Activated naive CD8-positive, alpha-beta T cell treated with anti-CD3 and anti-CD28 coated beads, Interleukin-2, amount 10 ng/mL, durations not matched to agents 7 days and 5 days (primary cell): Measurements from ENCODE around the gene HSD17B12. TPM values are rescaled to one million over a fixed set of nuclear protein-coding genes. Genes with fewer than 3 reads are reported as not detected.

Experiments
- ATAC-seq: fragments of 150-1000 bp; cut with Tn5 transposase; one replicate; pipeline ENCODE4 v1.10.0; 2021; ENCODE audit warnings: low read depth, moderate library complexity
- POLR2A ChIA-PET: fragments of 350-600 bp; sonication (Branson Sonifier 250); formaldehyde crosslinking; loops from one replicate; lab custom pipeline; 2021; ENCODE audit warnings: antibody characterized with exemption; lab: Charles Lee
- DNase-seq: peaks from one replicate; pipeline ENCODE4 v3.0.0; 2021
- H3K27ac Mint-ChIP-seq: one replicate; pipeline ENCODE4 v1.8.0; 2022; ENCODE audit warnings: mild to moderate bottlenecking, mixed read lengths
- H3K27me3 Mint-ChIP-seq: one replicate; pipeline ENCODE4 v1.8.0; 2022; ENCODE audit warnings: mild to moderate bottlenecking, moderate library complexity, mixed read lengths
- H3K36me3 Mint-ChIP-seq: one replicate; pipeline ENCODE4 v1.8.0; 2021; ENCODE audit warnings: mild to moderate bottlenecking, mixed read lengths
- H3K4me1 Mint-ChIP-seq: one replicate; pipeline ENCODE4 v1.8.0; 2021; ENCODE audit warnings: mixed read lengths
- H3K4me3 Mint-ChIP-seq: one replicate; pipeline ENCODE4 v1.8.0; 2022; ENCODE audit warnings: mild to moderate bottlenecking, moderate library complexity, mixed read lengths
- H3K9me3 Mint-ChIP-seq: one replicate; pipeline ENCODE4 v1.8.0; 2021; ENCODE audit warnings: mixed read lengths
- total RNA-seq, 2 experiments: library from RNA; stranded (reverse); gene quantifications; one replicate each; pipeline ENCODE4 v1.2.3, GENCODE V29; 2021

The HSD17B12 gene
- total RNA-seq, 2 experiments from 2014 or later: 32.6 to 37.0 TPM

GRCh38 chr11:43772733-43773132, 92.2 kb downstream of the HSD17B12 start:
- POLR2A ChIA-PET: no interaction called here
- Mint-ChIP-seq H3K9me3 (peaks cover 1% of the 10 kb centered on the region), H3K27ac (no peak overlapping the region), H3K36me3 (peaks cover 16% of the 10 kb centered on the region), H3K4me1 (no peaks in the 10 kb centered on the region), H3K4me3 (no peak overlapping the region), H3K27me3 (no peaks in the 10 kb centered on the region)
- DNase-seq: no peak
- ATAC-seq: no peak

GRCh38 chr11:43774786-43775185, 94.2 kb downstream of the HSD17B12 start:
- H3K27me3 Mint-ChIP-seq: no peaks in the 10 kb centered on the region
- peaks cover 1% of the 10 kb centered on the region for H3K9me3 Mint-ChIP-seq
- H3K4me3 Mint-ChIP-seq: no peak overlapping the region
- DNase-seq (no peak), ATAC-seq (no peak)
- H3K27ac Mint-ChIP-seq: no peak overlapping the region
- H3K4me1 Mint-ChIP-seq: no peaks in the 10 kb centered on the region
- POLR2A ChIA-PET: no interaction called here
- H3K36me3 Mint-ChIP-seq: peaks cover 13% of the 10 kb centered on the region

GRCh38 chr11:43779306-43779705, 98.8 kb downstream of the HSD17B12 start:
- peaks cover 11% of the 10 kb centered on the region for H3K9me3 Mint-ChIP-seq
- POLR2A ChIA-PET: no interaction called here
- ATAC-seq: no peak
- no peaks in the 10 kb centered on the region for H3K27me3 Mint-ChIP-seq
- no peak for DNase-seq
- H3K4me1 Mint-ChIP-seq: no peaks in the 10 kb centered on the region
- no peak overlapping the region for H3K27ac Mint-ChIP-seq
- peaks cover 19% of the 10 kb centered on the region for H3K36me3 Mint-ChIP-seq
- no peak overlapping the region for H3K4me3 Mint-ChIP-seq

GRCh38 chr11:43784301-43784700, 103.8 kb downstream of the HSD17B12 start:
- peaks cover 18% of the 10 kb centered on the region for H3K9me3 Mint-ChIP-seq
- POLR2A ChIA-PET: no interaction called here
- no peak overlapping the region for H3K27ac Mint-ChIP-seq
- H3K27me3 Mint-ChIP-seq: no peaks in the 10 kb centered on the region
- peaks cover 2% of the 10 kb centered on the region for H3K4me1 Mint-ChIP-seq
- ATAC-seq (no peak), DNase-seq (no peak)
- peaks cover 22% of the 10 kb centered on the region for H3K36me3 Mint-ChIP-seq
- no peak overlapping the region for H3K4me3 Mint-ChIP-seq

DNA sequence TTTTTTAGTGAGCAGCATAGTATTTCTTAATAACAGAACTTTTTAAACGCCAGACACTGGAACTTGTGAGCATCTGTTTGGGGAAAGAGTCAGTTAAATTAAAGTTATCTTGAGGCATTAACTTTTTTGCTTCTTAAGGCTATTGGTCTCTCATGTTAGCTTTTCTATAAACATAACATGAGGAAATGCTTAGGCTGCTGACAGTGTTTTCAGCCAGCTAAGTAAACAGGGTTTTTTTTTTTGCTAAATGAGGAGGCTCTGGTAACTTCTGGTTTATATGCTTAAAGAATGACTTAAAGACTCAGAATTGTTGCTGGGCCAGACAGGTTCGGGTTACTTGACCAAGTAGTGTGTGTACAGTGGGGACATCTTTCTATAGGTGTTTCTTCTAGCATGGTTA, 104.3 kb downstream of the HSD17B12 start:
- DNase-seq: no peak
- H3K9me3 Mint-ChIP-seq: peaks cover 19% of the 10 kb centered on the region
- POLR2A ChIA-PET: no interaction called here
- H3K36me3 Mint-ChIP-seq: peaks cover 23% of the 10 kb centered on the region
- no peak overlapping the region for H3K4me3 Mint-ChIP-seq
- no peaks in the 10 kb centered on the region for H3K27me3 Mint-ChIP-seq
- no peak overlapping the region for H3K27ac Mint-ChIP-seq
- no peak for ATAC-seq
- peaks cover 2% of the 10 kb centered on the region for H3K4me1 Mint-ChIP-seq

DNA sequence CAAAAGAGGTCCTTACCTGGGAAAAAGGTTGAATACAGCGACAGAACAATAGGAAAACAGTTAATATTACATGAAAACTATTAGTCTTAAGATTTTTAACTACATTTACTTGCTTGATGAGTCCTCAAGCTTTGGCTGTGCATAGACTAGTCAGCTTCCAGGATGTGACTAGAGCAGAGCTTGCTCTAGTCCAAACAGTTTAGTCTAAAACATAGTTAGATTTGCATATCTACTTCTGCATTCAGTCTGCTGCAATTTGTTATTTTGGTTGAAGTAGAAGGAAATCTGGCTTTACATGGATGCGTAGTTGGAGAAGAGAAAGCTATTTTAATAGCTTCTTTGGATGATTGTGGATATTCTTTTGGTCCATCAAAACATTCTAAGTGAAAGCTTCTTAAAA, 104.8 kb downstream of the HSD17B12 start:
- DNase-seq (no peak), ATAC-seq (no peak)
- Mint-ChIP-seq H3K4me3 (no peak overlapping the region), H3K4me1 (peaks cover 2% of the 10 kb centered on the region), H3K9me3 (peaks cover 20% of the 10 kb centered on the region), H3K27me3 (no peaks in the 10 kb centered on the region), H3K36me3 (peaks cover 24% of the 10 kb centered on the region), H3K27ac (no peak overlapping the region)
- POLR2A ChIA-PET: no interaction called here

GRCh38 chr11:43786016-43786415, 105.5 kb downstream of the HSD17B12 start:
- Mint-ChIP-seq H3K36me3 (peaks cover 26% of the 10 kb centered on the region), H3K27ac (no peak overlapping the region), H3K27me3 (no peaks in the 10 kb centered on the region), H3K4me3 (no peak overlapping the region), H3K4me1 (peaks cover 2% of the 10 kb centered on the region), H3K9me3 (peaks cover 21% of the 10 kb centered on the region)
- POLR2A ChIA-PET: no interaction called here
- no peak for ATAC-seq
- DNase-seq: no peak

DNA sequence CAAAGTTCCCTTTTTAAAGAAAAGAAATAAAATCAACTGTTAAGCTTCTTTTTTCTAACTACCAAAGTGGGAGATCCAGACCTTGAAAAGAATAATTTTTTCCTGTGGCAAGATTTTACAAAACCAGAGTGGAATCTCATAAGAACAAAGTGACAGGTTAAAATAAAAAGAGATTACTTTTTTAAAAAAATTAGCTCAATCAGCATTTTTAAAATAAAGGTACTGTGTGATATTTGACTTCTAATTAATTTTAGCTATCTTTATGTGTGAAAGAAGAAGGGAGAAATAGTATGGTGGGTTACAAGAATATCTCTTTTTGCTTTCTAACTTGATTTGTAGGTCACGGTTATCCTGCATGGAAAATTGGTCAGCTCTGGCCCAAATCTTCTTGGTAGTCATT, 107.3 kb downstream of the HSD17B12 start:
- Mint-ChIP-seq H3K4me1 (peaks cover 2% of the 10 kb centered on the region), H3K9me3 (peaks cover 20% of the 10 kb centered on the region), H3K4me3 (no peak overlapping the region), H3K27ac (no peak overlapping the region), H3K36me3 (peaks cover 25% of the 10 kb centered on the region), H3K27me3 (no peaks in the 10 kb centered on the region)
- ATAC-seq (no peak), DNase-seq (no peak)
- POLR2A ChIA-PET: no interaction called here

DNA sequence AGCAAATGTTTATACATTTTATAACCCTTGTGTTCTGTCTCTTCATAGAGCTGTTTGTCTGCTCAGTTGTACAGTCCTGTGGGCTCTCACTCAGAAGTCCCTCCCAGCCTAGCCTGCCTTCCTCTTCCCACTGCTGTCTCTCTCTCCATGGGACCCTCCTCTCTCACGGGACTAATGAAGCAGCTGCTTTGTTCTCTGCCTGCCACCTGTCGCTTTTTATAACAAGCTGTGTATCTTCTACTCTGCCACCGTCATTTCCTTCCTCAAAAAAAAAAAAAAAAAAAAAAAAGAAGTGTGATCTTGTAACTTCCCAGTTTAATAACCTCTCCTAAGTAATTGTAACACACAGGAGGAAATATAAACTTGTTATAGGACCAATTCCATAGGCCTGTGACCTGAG, 107.9 kb downstream of the HSD17B12 start:
- Mint-ChIP-seq H3K4me3 (no peak overlapping the region), H3K9me3 (peaks cover 18% of the 10 kb centered on the region), H3K36me3 (peaks cover 26% of the 10 kb centered on the region), H3K4me1 (peaks cover 2% of the 10 kb centered on the region), H3K27me3 (no peaks in the 10 kb centered on the region), H3K27ac (no peak overlapping the region)
- POLR2A ChIA-PET: no interaction called here
- ATAC-seq (no peak), DNase-seq (no peak)

- peaks cover 17% of the 10 kb centered on the region for H3K36me3 Mint-ChIP-seq
- H3K27me3 Mint-ChIP-seq: no peaks in the 10 kb centered on the region
- no peak overlapping the region for H3K27ac Mint-ChIP-seq
- H3K4me3 Mint-ChIP-seq: no peak overlapping the region
- H3K9me3 Mint-ChIP-seq: peaks cover 10% of the 10 kb centered on the region
- POLR2A ChIA-PET: no interaction called here
- H3K4me1 Mint-ChIP-seq: peaks cover 2% of the 10 kb centered on the region
- no peak for DNase-seq
- no peak for ATAC-seq
Measured at GRCh38 chr11:43789700-43790443, 109.3 kb downstream of the HSD17B12 start.

DNA sequence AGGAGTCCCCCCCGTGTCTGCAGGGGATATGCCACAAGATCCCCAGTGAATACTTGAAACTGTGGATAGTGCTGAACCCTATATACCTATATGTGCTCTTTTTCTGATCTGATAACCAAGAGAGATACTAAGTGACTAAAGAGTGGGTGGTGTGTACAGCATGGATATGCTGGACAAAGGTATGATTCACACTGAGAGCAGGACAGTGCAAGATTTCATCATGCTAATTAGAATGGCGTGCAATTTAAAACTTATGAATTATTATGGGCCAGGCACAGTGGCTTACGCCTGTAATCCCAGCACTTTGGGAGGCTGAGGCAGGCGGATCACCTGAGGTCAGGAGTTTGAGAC, 109.9 kb downstream of the HSD17B12 start:
- Mint-ChIP-seq H3K27me3 (no peaks in the 10 kb centered on the region), H3K36me3 (peaks cover 15% of the 10 kb centered on the region), H3K27ac (no peak overlapping the region), H3K9me3 (peaks cover 8% of the 10 kb centered on the region), H3K4me3 (no peak overlapping the region), H3K4me1 (peaks cover 2% of the 10 kb centered on the region)
- DNase-seq (no peak), ATAC-seq (no peak)
- POLR2A ChIA-PET: no interaction called here

GRCh38 chr11:43797337-43797736, 116.8 kb downstream of the HSD17B12 start:
- H3K9me3 Mint-ChIP-seq: no peaks in the 10 kb centered on the region
- DNase-seq (no peak), ATAC-seq (no peak)
- no peaks in the 10 kb centered on the region for H3K27me3 Mint-ChIP-seq
- POLR2A ChIA-PET: no interaction called here
- no peak overlapping the region for H3K4me3 Mint-ChIP-seq
- H3K4me1 Mint-ChIP-seq: no peaks in the 10 kb centered on the region
- no peak overlapping the region for H3K27ac Mint-ChIP-seq
- peaks cover 21% of the 10 kb centered on the region for H3K36me3 Mint-ChIP-seq

DNA sequence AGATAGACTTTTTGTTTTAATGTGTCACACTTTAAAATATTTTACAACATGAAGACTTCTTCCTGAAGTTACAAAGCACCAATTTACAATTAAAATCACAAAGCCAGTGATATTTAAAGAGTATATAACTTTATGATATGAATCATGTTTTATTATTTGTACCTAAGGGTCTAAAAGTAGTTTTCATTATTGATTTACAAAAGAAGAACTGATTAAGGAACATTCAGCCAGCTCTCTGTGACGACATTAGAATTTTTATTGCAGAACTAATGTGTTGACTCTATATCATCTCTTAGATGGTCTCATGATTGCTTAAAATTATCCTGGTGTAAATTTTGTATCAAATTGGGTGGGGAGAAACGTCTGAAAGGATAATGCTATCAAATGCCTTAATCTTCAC, 117.3 kb downstream of the HSD17B12 start:
- POLR2A ChIA-PET: no interaction called here
- DNase-seq: no peak
- no peaks in the 10 kb centered on the region for H3K9me3 Mint-ChIP-seq
- H3K27me3 Mint-ChIP-seq: no peaks in the 10 kb centered on the region
- no peak overlapping the region for H3K4me3 Mint-ChIP-seq
- H3K27ac Mint-ChIP-seq: no peak overlapping the region
- peaks cover 21% of the 10 kb centered on the region for H3K36me3 Mint-ChIP-seq
- ATAC-seq: no peak
- H3K4me1 Mint-ChIP-seq: no peaks in the 10 kb centered on the region

- peaks cover 39% of the 10 kb centered on the region for H3K36me3 Mint-ChIP-seq
- no peaks in the 10 kb centered on the region for H3K4me1 Mint-ChIP-seq
- peaks cover 2% of the 10 kb centered on the region for H3K9me3 Mint-ChIP-seq
- ATAC-seq (no peak), DNase-seq (no peak)
- POLR2A ChIA-PET: no interaction called here
- H3K27ac Mint-ChIP-seq: no peak overlapping the region
- H3K27me3 Mint-ChIP-seq: no peaks in the 10 kb centered on the region
- H3K4me3 Mint-ChIP-seq: no peak overlapping the region
Measured at GRCh38 chr11:43802509-43802908, 122.0 kb downstream of the HSD17B12 start.
